Stomach (tissue), 4 donors: ENCODE measurements around the gene ZNF691.
"Not testable (repeated sequence)": the region's sequence is repeated elsewhere in the genome, so short reads cannot be mapped to it uniquely, and the experiment has no call there.

Source experiments
- CTCF ChIP-seq, 7 experiments: fragments of 450-650 bp in 4 of 7; fragments of 200-600 bp in 3 of 7; sonication (generic) in 3 of 7; IDR thresholded peaks; one replicate each; pipeline ENCODE4 v1.5.1; 2016 to 2019; ENCODE audit warnings: antibody characterized with exemption in 7 of 7, control low read depth in 2 of 7, mild to moderate bottlenecking in 1 of 7
- POLR2A ChIP-seq, 4 donors: fragments of 450-650 bp; IDR thresholded peaks; one replicate each; pipeline ENCODE4 v1.6.1; 2016; ENCODE audit warnings: antibody characterized with exemption in 4 of 4, control low read depth in 2 of 4, mild to moderate bottlenecking in 1 of 4, moderate library complexity in 1 of 4

- TF ChIP-seq CTCF, POLR2A (IDR thresholded peaks at IDR 0.05): not testable (repeated sequence)
Observed at GRCh38 chr1:42859366-42859765, 13.0 kb downstream of the ZNF691 start.
